GM12873 (cell line): ENCODE measurements around the gene KIF27.

Experiments
- CTCF ChIP-seq: IDR thresholded peaks from 2 replicates; pipeline ENCODE4 v1.5.1; 2012; ENCODE audit warnings: low read depth, mild to moderate bottlenecking, moderate library complexity, low read length, control low read depth; ENCODE audit not compliant: insufficient read depth; ENCODE audit errors: missing control alignments

The KIF27 gene

GRCh38 chr9:83960991-83961390 lies 39.8 kb upstream of the KIF27 start:
- no peak for TF ChIP-seq CTCF

GRCh38 chr9:83959061-83959460 lies 37.8 kb upstream of the KIF27 start:
- TF ChIP-seq CTCF, result no peak

GRCh38 chr9:83957248-83957513 lies 35.9 kb upstream of the KIF27 start:
- TF ChIP-seq CTCF, result no peak

GRCh38 chr9:83956436-83957247 lies 35.4 kb upstream of the KIF27 start:
- no peak for TF ChIP-seq CTCF

GRCh38 chr9:83956086-83956435 lies 34.8 kb upstream of the KIF27 start:
- TF ChIP-seq CTCF, result no peak

- no peak for TF ChIP-seq CTCF
These were observed 19.5 kb upstream of the KIF27 start for GRCh38 chr9:83940590-83941303.

GRCh38 chr9:83937861-83938455 lies 16.7 kb upstream of the KIF27 start:
- peak; percentile 63 for TF ChIP-seq CTCF
